NCI-H1417 treated with DMSO at 0.1 percent for 48 hours (cell line): Measurements from ENCODE around the gene ANAPC4.

Experiments used
- DNase-seq: peaks from one replicate; lab custom pipeline; 2025; lab: John Stamatoyannopoulos, UW

The ANAPC4 gene

GRCh38 chr4:25437926-25438325 is 60.9 kb downstream of the ANAPC4 start:
- no peak for DNase-seq

- DNase-seq = no peak
These were observed 62.9 kb downstream of the ANAPC4 start for GRCh38 chr4:25439918-25440477.

- DNase-seq = no peak
These were observed 63.5 kb downstream of the ANAPC4 start for GRCh38 chr4:25440478-25441030.

- DNase-seq = peak; percentile 34
These were observed 64.6 kb downstream of the ANAPC4 start for GRCh38 chr4:25441519-25442117.

GRCh38 chr4:25442863-25443307 is 65.8 kb downstream of the ANAPC4 start:
- no peak for DNase-seq

GRCh38 chr4:25443851-25444250 is 66.8 kb downstream of the ANAPC4 start:
- DNase-seq = no peak

- no peak for DNase-seq
These were observed 69.5 kb downstream of the ANAPC4 start for GRCh38 chr4:25446611-25447010.

- no peak for DNase-seq
These were observed 71.5 kb downstream of the ANAPC4 start for GRCh38 chr4:25448379-25449109.

GRCh38 chr4:25449270-25449669 is 72.2 kb downstream of the ANAPC4 start:
- no peak for DNase-seq

- DNase-seq = no peak
These were observed 72.6 kb downstream of the ANAPC4 start for GRCh38 chr4:25449688-25450087.

- no peak for DNase-seq
These were observed 73.4 kb downstream of the ANAPC4 start for GRCh38 chr4:25450491-25450901.

- no peak for DNase-seq
These were observed 74.6 kb downstream of the ANAPC4 start for GRCh38 chr4:25451676-25452075.

GRCh38 chr4:25452081-25452480 is 75.0 kb downstream of the ANAPC4 start:
- no peak for DNase-seq

GRCh38 chr4:25454476-25454875 is 77.4 kb downstream of the ANAPC4 start:
- DNase-seq = no peak

GRCh38 chr4:25457053-25457715 is 80.1 kb downstream of the ANAPC4 start:
- no peak for DNase-seq

- no peak for DNase-seq
These were observed 90.1 kb downstream of the ANAPC4 start for GRCh38 chr4:25466966-25467697.

GRCh38 chr4:25467843-25468242 is 90.8 kb downstream of the ANAPC4 start:
- no peak for DNase-seq
